Naive thymus-derived CD4-positive, alpha-beta T cell (primary cell): ENCODE results near the gene FGD2. TPM values are rescaled to one million over a fixed set of nuclear protein-coding genes. Genes with fewer than 3 reads are reported as not detected.

Experiments
- ATAC-seq: fragments of 150-1000 bp; cut with Tn5 transposase; 2 replicates; pipeline ENCODE4 v1.10.0; 2021; ENCODE audit warnings: mild to moderate bottlenecking, moderate library complexity
- CTCF ChIA-PET: fragments of 350-600 bp; sonication (Branson Sonifier 250); formaldehyde crosslinking; loops from one replicate; lab custom pipeline; 2021; ENCODE audit warnings: antibody characterized with exemption; lab: Charles Lee
- POLR2A ChIA-PET: fragments of 350-600 bp; sonication (Branson Sonifier 250); formaldehyde crosslinking; loops from one replicate; lab custom pipeline; 2021; ENCODE audit warnings: antibody characterized with exemption, inconsistent platforms; lab: Charles Lee
- DNase-seq, 9 donors: peaks; one replicate each; pipeline versions ENCODE4 v3.0.0 to v3.0.0-alpha.2; 2020 to 2022; ENCODE audit warnings: mixed read lengths in 1 of 9
- H3K27ac ChIP-seq: one replicate; pipeline ENCODE4 v1.7.0; 2013; ENCODE audit warnings: mild to moderate bottlenecking, low read depth, low read length, moderate library complexity
- H3K27me3 ChIP-seq, 2 donors: one replicate each; pipeline ENCODE4 v1.7.0; 2013; ENCODE audit warnings: low read length in 2 of 2, mild to moderate bottlenecking in 2 of 2, moderate library complexity in 2 of 2; ENCODE audit not compliant: control insufficient read depth in 2 of 2, insufficient read depth in 2 of 2
- H3K36me3 ChIP-seq, 3 experiments: 1 replicate in 2 of 3; 2 replicates in 1 of 3; pipeline ENCODE4 v1.7.0; 2013; ENCODE audit warnings: low read length in 3 of 3, mild to moderate bottlenecking in 3 of 3, moderate library complexity in 1 of 3; ENCODE audit not compliant: insufficient read depth in 3 of 3, control insufficient read depth in 2 of 3
- H3K4me1 ChIP-seq, 2 donors: one replicate each; pipeline ENCODE4 v1.7.0; 2013; ENCODE audit warnings: low read length in 2 of 2, mild to moderate bottlenecking in 2 of 2, moderate library complexity in 1 of 2; ENCODE audit not compliant: control insufficient read depth in 2 of 2, insufficient read depth in 2 of 2
- H3K4me3 ChIP-seq: 2 replicates; pipeline ENCODE4 v1.7.0; 2013; ENCODE audit warnings: mild to moderate bottlenecking, low read length
- H3K9me3 ChIP-seq, 3 experiments: 1 replicate in 2 of 3; 2 replicates in 1 of 3; pipeline ENCODE4 v1.7.0; 2013; ENCODE audit warnings: low read length in 3 of 3; ENCODE audit not compliant: control insufficient read depth in 2 of 3
- H3K27ac Mint-ChIP-seq, 9 donors: one replicate each; pipeline ENCODE4 v1.8.0; 2020 to 2022; ENCODE audit warnings: mixed read lengths in 9 of 9, mild to moderate bottlenecking in 8 of 9, moderate library complexity in 5 of 9, inconsistent platforms in 2 of 9
- H3K27me3 Mint-ChIP-seq, 5 donors: one replicate each; pipeline ENCODE4 v1.8.0; 2021 to 2022; ENCODE audit warnings: mixed read lengths in 5 of 5, mild to moderate bottlenecking in 1 of 5
- H3K36me3 Mint-ChIP-seq, 5 donors: one replicate each; pipeline ENCODE4 v1.8.0; 2020 to 2022; ENCODE audit warnings: mixed read lengths in 5 of 5, mild to moderate bottlenecking in 3 of 5, inconsistent platforms in 1 of 5
- H3K4me1 Mint-ChIP-seq, 7 donors: one replicate each; pipeline ENCODE4 v1.8.0; 2020 to 2022; ENCODE audit warnings: mixed read lengths in 7 of 7, mild to moderate bottlenecking in 3 of 7, inconsistent platforms in 1 of 7
- H3K4me3 Mint-ChIP-seq, 10 donors: one replicate each; pipeline ENCODE4 v1.8.0; 2020 to 2022; ENCODE audit warnings: mild to moderate bottlenecking in 10 of 10, mixed read lengths in 10 of 10, moderate library complexity in 6 of 10, inconsistent platforms in 2 of 10
- H3K9me3 Mint-ChIP-seq, 11 donors: one replicate each; pipeline ENCODE4 v1.8.0; 2020 to 2022; ENCODE audit warnings: mixed read lengths in 11 of 11, mild to moderate bottlenecking in 4 of 11, inconsistent platforms in 1 of 11, moderate library complexity in 1 of 11
- intact Hi-C, 2 donors: fragments of 100-400 bp; cut with micrococcal nuclease; formaldehyde crosslinking; loops; one replicate each; pipeline ENCODE4 v1.15.1; 2023
- polyA plus RNA-seq, 2 donors: library from polyadenylated mRNA; unstranded; fragments of 300-500 nt; fragmentation: Illumina TruSeq; gene quantifications; one replicate each; pipeline ENCODE4 v1.2.3, GENCODE V29; 2021
- total RNA-seq, 6 experiments: library from RNA in 5 of 6; stranded (reverse) in 5 of 6; gene quantifications; 1 replicate in 5 of 6; 2 replicates in 1 of 6; pipeline ENCODE4 v1.2.3 and lab custom pipeline; 2021 to 2026

Gene FGD2
- total and polyA plus RNA-seq, 7 experiments from 2014 or later = 0.25 to 71.9 (median 1.6) TPM

DNA sequence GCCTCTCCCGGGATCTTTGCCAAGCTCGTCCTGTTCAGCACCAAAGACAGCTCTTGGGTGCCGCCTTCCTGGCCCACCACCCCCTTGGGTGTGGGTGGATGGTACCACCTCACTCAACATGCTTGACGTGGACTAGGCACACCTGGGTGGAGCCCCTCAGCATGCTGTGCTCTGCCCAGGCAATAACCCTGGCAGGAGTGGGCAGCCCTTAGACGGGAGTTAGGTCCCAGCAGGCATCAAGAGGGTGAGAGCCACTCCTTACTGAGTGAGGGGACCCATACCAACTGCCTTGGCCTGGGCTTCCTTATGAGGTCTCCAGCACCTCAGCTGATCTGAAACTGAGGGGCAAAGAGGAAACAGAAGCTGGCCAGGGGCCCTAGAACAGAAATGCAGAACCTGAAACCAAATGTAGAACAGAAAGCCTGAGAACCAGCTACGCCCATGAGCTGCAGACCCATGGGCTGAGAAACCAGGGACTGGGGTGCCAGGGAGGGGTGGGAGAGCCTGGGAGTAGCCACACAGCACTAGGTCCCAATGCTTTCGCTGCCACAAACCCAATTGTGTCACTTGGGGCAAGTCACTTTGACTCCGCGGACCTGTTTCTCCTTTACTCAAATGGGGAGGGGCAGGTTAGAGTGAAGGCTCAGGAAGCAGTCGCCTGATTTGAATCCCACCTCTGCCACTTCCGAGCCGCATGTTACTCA lies 2.0 kb downstream of the FGD2 start:
- no peak overlapping the region for H3K27ac ChIP-seq
- H3K27me3 Mint-ChIP-seq = no peaks in the 10 kb centered on the region

DNA sequence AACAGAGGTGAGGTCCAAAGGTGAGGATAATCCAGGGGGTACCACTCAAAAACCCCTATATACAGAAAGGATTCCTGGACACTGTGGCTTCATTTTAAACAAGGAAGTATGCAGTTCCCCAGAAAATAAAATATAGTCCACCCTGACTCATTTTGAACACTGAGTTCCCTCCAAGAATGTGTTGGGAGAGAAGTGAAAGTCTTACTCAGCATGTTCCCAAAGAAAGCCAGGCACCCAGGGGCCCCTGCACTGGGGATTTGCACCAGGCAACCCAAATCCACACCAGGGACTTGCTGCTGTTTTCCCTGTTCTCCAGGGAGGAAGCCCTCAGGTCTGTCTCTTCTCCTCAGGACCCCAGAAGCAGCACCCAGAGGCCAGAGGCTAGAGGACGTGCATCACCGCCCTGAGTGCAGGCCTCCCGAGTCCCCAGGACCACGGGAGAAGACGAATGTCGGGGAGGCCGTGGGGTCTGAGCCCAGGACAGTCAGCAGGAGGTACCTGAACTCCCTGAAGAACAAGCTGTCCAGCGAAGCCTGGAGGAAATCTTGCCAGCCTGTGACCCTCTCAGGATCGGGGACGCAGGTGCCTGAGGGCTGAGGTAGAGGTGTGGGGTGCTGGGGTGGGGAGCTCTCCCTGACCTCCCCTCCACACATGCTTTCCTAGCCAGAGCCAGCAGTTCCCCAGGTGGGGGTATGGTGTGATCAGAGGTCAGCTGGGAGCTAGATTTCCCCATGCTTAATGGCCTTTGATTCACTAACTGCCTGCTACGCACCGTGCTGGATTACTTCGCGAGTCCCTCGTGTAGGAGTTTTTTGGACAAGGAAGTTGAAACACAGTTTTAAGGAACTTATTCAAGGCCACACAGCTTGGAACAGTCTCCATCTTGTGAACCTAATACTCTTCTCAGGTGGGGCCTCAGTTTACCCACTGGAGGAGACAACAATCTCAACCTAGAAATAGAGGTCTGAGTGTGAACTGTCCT lies 3.3 kb downstream of the FGD2 start:
- ChIA-PET CTCF (no interaction called here), POLR2A (no interaction called here)
- Mint-ChIP-seq H3K27me3 (no peaks in the 10 kb centered on the region), H3K4me3 (no peak overlapping the region), H3K4me1 (peaks cover 7 to 19% (median 10%) of the 10 kb centered on the region in 7 donors), H3K9me3 (no peaks in the 10 kb centered on the region), H3K36me3 (no peaks in the 10 kb centered on the region), H3K27ac (no peak overlapping the region)
- ATAC-seq (no peak), DNase-seq (no peak)
- peaks cover 4 to 12% of the 10 kb centered on the region in 2 donors for H3K4me1 ChIP-seq
- H3K36me3 ChIP-seq = no peaks in the 10 kb centered on the region
- H3K27ac ChIP-seq = no peak overlapping the region
- no peaks in the 10 kb centered on the region for H3K27me3 ChIP-seq
- intact Hi-C loops = no loop called here
- no peaks in the 10 kb centered on the region for H3K9me3 ChIP-seq
- no peak overlapping the region for H3K4me3 ChIP-seq

More for the DNA sequence above, 2.0 kb downstream of the FGD2 start:
- no peaks in the 10 kb centered on the region for H3K36me3 ChIP-seq
- Mint-ChIP-seq H3K9me3 (no peaks in the 10 kb centered on the region), H3K36me3 (no peaks in the 10 kb centered on the region), H3K27ac (no peak overlapping the region), H3K4me3 (peak overlapping the region in 1 of 10 donors; percentile 18), H3K4me1 (peaks cover 7 to 19% (median 10%) of the 10 kb centered on the region in 7 donors)
- H3K9me3 ChIP-seq = no peaks in the 10 kb centered on the region
- ATAC-seq (peak; percentile 66), DNase-seq (no peak)
- POLR2A ChIA-PET = interaction anchor here (0.9 kb wide), 1 partner anchor 43 kb away, joined by 3 read pairs; no protein-coding TSS in a partner anchor
- H3K4me3 ChIP-seq = no peak overlapping the region
- H3K27me3 ChIP-seq = no peaks in the 10 kb centered on the region
- intact Hi-C loops = no loop called here
- H3K4me1 ChIP-seq = peaks cover 4 to 12% of the 10 kb centered on the region in 2 donors
- CTCF ChIA-PET = interaction anchor here (1.1 to 2.8 kb wide), 2 partner anchors 10 to 203 kb away, joined by 4 to 17 read pairs; no protein-coding TSS in a partner anchor

DNA sequence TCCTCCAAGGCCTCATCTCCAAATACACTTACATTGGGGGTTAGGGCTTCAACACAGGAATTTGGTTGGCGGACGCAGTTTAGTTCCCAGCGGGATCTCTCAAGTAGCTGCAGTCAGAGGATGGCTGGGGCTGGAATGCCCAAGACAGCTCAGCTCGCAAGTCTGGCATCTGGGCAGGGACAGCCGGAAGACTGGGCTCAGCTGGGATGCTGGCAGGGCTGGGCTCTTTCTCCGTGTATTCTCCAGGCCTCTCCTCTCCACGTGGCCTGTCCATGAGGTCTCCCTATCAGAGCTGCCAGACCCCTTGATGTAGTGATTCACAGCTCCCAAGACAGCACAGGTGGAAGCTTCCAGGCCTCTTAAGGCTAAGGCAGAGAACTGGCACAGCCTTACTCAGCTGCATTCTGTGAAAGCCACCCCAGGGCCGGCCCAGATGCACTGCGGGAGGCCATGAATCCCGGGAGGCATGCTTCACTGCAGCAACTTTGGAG lies 5.0 kb downstream of the FGD2 start:
- Mint-ChIP-seq H3K27me3 (no peaks in the 10 kb centered on the region), H3K4me1 (peaks cover 7 to 18% (median 9%) of the 10 kb centered on the region in 7 donors), H3K9me3 (no peaks in the 10 kb centered on the region), H3K27ac (peak overlapping the region in 1 of 9 donors; percentile 32), H3K4me3 (no peak overlapping the region), H3K36me3 (no peaks in the 10 kb centered on the region)
- Histone ChIP-seq H3K9me3 (no peaks in the 10 kb centered on the region), H3K4me1 (peaks cover 2 to 11% of the 10 kb centered on the region in 2 donors), H3K27ac (no peak overlapping the region), H3K4me3 (no peak overlapping the region), H3K36me3 (no peaks in the 10 kb centered on the region), H3K27me3 (no peaks in the 10 kb centered on the region)
- ChIA-PET CTCF (interaction anchor here (1.2 kb wide), 1 partner anchor 198 kb away, joined by 3 read pairs; no protein-coding TSS in a partner anchor), POLR2A (no interaction called here)
- intact Hi-C loops = no loop called here
- DNase-seq (no peak), ATAC-seq (no peak)

DNA sequence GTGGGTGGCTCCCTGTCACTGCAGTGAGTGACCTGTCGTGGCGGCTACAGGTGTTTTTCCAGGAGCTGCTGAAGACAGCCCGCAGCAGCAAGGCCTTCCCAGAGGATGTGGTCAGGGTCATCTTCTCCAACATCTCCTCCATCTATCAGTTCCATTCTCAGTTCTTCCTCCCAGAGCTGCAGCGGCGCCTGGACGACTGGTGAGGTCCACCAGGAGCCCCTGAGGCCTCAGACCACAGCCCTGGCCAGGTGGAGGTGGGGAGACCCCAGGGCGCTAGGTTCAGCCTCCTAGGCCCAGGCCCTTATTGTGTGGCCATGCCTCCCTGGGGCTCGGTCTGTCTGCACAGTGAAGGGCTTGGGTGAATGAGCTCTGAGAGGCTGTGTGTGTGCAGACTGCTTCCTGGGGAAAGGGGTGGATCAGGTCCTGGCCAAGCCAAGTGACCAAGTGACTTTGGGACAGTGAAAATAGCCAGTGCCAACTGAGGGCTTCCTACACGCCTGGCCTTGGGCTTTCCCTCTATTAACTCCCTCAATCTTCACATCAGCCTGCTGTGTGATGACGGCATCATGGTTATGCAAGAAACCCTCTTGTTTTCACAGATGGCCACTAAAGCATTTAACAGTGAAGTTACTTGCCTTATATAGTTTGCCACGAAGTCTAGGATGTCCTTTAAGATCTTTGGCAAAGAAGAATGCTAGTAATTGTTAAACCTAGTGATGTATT lies 6.4 kb downstream of the FGD2 start:
- ChIA-PET CTCF (interaction anchor here (1.2 kb wide), 1 partner anchor 197 kb away, joined by 3 read pairs; no protein-coding TSS in a partner anchor), POLR2A (no interaction called here)
- peak overlapping the region in 1 of 9 donors; percentile 14 for H3K27ac Mint-ChIP-seq
- intact Hi-C loops = no loop called here
- H3K27me3 Mint-ChIP-seq = no peaks in the 10 kb centered on the region
- Histone ChIP-seq H3K27ac (no peak overlapping the region), H3K4me1 (peaks cover 0 to under 1% of the 10 kb centered on the region in 2 donors), H3K36me3 (no peaks in the 10 kb centered on the region), H3K4me3 (no peak overlapping the region), H3K27me3 (no peaks in the 10 kb centered on the region), H3K9me3 (no peaks in the 10 kb centered on the region)
- H3K36me3 Mint-ChIP-seq = no peaks in the 10 kb centered on the region
- H3K4me3 Mint-ChIP-seq = no peak overlapping the region
- H3K9me3 Mint-ChIP-seq = no peaks in the 10 kb centered on the region
- DNase-seq (no peak), ATAC-seq (no peak)
- peaks cover 0 to 8% (median 0%) of the 10 kb centered on the region in 7 donors for H3K4me1 Mint-ChIP-seq

DNA sequence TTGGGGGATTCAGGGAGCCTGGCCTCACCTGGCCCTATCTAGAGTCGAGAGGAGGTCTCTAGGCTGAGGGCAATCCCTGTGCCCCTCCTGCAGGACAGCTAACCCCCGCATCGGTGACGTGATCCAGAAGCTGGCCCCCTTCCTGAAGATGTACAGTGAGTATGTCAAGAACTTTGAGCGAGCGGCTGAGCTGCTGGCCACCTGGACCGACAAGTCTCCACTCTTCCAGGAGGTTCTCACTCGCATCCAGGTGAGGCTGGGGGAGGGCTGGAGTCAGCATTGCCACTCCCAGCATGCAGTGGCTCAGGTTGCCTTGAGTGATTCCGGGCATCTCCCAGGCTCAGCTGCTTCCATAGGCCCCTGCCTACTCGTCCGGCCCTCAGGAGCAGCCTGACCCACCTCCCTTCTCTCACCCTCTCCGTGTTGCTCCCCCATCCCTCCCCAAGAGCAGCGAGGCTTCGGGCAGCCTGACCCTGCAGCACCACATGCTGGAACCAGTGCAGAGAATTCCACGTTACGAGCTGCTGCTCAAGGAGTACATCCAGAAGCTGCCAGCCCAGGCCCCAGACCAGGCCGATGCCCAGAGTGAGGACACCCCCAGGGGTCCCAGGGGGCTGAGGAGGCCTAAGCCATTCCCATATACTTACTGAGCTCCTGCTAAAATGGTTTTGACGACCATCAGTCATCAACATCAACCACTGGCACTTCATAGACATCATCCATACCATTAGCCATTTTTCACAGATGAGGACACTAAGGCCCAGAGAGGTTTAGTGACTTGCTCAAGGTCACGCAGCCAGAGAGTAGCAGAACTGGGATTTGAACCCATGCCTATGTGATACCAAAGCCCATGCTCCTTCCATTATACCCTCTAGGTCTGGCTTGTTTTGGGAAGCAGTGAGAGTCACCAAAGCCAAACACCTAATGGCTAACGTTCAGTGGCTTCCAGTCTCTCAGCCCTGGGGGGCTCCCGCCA lies 8.3 kb downstream of the FGD2 start:
- no peak overlapping the region for H3K4me3 ChIP-seq
- H3K36me3 ChIP-seq = no peaks in the 10 kb centered on the region
- H3K4me1 ChIP-seq = peaks cover 8 to 10% of the 10 kb centered on the region in 2 donors
- ATAC-seq (no peak), DNase-seq (no peak)
- Mint-ChIP-seq H3K36me3 (no peaks in the 10 kb centered on the region), H3K27ac (no peak overlapping the region), H3K27me3 (no peaks in the 10 kb centered on the region), H3K4me1 (peaks cover 9 to 16% (median 11%) of the 10 kb centered on the region in 7 donors), H3K9me3 (no peaks in the 10 kb centered on the region), H3K4me3 (no peak overlapping the region)
- H3K27me3 ChIP-seq = no peaks in the 10 kb centered on the region
- H3K27ac ChIP-seq = no peak overlapping the region
- POLR2A ChIA-PET = no interaction called here
- intact Hi-C loops = no loop called here
- CTCF ChIA-PET = interaction anchor here (0.8 kb wide), 1 partner anchor 28 kb away, joined by 4 read pairs; the partner anchor contains the start of gene MTCH1
- no peaks in the 10 kb centered on the region for H3K9me3 ChIP-seq
